T-helper 1 cell (primary cell): ENCODE results near the gene SCYGR6.
"Not testable (repeated sequence)": the region's sequence is repeated elsewhere in the genome, so short reads cannot be mapped to it uniquely, and the experiment has no call there.

ENCODE experiments used
- DNase-seq, 5 donors: peaks; one replicate each; pipeline ENCODE4 v3.0.0-alpha.2; 2012 to 2020
- total RNA-seq, 4 donors: gene quantifications; one replicate each; lab custom pipeline; 2026; lab: John Stamatoyannopoulos, UW

The SCYGR6 gene, protein sequence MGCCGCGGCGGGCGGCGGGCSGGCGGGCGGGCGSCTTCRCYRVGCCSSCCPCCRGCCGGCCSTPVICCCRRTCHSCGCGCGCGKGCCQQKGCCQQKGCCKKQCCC
- 0 reads per million in 4 donors for total RNA-seq

DNA sequence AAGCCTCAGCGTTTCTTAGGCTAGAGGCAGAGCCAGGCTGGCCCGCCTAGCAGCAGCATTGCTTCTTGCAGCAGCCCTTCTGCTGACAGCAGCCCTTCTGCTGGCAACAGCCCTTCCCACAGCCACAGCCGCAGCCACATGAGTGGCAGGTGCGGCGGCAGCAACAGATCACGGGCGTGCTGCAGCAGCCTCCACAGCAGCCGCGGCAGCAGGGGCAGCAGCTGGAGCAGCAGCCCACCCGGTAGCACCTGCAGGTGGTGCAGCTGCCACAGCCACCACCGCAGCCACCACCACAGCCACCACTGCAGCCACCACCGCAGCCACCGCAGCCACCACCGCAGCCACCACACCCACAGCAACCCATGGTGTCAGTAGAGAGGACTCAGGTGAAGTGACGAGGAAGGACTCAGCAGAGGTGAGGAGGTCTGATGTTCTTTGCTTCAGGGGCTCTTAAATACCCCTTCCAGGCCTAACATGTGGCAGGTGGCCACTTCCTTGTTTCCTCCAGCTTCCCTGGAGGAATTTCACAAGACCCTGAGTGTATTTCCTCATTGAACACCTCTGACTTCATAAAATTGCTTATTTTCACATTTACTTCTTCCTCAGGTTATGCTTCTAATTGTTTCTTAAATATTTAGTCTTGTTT is at the start of gene SCYGR6:
TSS of gene SCYGR6 (minus strand) at position 364 of the 646 bp plus-strand sequence. CDS start at position 364, 0 bp downstream.
- DNase-seq, result no peak

DNA sequence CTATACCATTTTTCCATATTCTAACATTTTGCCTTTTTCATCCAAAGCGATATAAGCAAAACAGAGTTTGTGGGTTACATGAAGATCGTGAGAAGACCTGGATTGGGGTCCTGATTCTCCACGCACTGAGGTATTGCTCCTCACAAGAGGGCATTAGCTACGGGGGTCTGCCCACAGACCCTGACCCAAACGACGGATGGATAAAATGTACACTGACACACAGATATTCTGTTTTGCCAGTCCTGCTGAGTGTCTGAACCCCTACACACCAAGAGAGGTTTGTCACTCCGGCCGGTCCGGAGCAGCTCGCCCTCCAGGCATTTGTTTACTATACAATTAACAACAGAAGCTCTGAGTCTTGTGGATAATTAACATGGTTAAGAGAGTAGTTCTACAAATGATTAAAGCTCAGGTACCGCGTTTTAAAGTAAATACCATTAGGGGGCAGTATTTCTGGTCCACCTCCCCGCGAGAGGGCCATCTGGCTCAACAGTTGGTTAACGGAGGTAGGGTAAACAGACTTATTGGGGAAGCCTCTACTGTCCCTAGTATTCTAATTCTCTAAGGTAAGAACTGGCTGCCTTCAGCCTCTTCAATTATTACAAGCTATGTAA is 49.6 kb upstream of the SCYGR6 start:
- no peak for DNase-seq

DNA sequence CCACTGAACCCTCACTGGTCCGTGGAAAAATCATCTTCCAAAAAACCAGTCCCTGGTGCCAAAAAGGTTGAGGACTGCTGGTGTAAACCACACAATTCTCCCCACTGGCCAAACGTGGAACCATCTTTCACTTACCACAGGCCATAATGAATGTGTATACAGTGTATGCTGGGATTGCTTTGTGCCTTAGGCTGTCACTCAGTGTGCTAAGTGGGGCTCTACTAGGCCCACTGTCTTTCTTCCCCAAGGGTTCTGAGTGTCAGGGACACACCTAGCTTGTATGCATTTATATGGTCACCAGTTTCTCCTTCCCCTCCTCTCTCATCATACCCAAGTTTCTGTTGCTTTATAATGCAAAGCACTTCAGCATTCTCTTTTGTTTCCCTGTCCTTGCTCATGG is 48.4 kb upstream of the SCYGR6 start:
- DNase-seq, result no peak

DNA sequence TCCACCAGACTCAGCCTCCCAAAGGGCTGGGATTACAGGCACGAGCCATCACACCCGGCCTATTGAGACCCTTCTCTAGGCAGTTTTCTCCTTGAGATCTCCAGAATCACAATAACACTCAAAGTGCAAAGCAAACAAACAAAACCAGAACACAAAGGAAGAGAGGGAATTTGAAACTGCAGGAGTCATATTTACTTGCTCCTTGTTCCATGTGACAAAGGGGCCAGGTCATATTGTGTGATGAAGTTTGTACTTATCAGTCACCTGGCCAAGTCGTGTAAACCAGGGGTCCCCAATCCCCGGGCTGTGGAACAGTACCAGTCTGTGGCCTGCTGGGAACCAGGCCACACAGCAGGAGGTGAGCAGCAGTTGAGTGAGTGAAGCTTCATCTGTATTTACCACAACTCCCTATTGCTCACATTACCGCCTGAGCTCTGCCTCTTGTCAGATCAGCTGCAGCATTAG is 47.7 kb upstream of the SCYGR6 start:
- no peak for DNase-seq

DNA sequence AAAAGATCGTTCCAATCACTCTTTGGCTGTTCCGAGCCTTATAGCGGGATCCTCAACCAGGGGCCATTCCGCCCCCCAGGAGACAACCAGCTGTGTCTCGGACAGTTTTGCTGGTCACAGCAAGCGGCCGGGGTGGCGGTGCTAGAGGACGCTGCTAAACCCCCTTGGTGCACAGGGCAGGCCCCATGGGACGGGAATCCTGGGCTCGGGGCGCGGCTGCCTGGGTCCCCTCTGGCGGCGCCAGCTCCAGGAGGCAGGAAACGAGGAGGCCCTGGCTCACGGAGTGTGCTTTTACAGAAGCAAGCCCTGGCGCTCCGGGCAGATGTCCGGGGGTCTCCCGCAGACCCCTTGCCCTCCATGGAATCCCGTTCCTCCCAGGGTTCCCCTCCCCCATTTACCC is 43.3 kb upstream of the SCYGR6 start:
- no peak for DNase-seq

DNA sequence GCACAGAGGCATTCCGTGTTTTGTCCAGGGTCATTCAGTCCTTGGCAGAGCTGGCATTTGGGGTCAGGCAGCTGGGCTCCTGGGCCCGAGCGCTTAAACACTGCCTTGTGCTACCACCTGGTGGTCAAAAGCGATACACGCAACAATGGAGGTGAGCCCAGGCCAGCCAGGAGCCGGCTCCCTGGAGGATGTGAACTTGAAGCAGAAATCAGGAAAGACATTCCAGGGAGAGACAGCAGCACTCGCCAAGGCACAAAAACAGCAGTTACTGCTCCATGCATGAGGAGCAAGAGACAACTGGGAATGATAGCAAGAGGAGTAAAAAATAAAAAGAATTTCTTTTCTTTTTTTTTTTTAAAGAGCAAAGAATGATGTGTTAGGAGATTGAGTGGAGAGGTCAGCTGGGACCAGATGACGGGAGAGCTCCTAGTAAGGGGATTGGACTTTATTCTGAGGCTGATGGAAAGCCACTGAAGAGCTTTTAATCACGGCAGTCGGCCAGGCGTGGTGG is 41.9 kb upstream of the SCYGR6 start:
- DNase-seq, result peak; percentile 11 to 39 (median 33)

DNA sequence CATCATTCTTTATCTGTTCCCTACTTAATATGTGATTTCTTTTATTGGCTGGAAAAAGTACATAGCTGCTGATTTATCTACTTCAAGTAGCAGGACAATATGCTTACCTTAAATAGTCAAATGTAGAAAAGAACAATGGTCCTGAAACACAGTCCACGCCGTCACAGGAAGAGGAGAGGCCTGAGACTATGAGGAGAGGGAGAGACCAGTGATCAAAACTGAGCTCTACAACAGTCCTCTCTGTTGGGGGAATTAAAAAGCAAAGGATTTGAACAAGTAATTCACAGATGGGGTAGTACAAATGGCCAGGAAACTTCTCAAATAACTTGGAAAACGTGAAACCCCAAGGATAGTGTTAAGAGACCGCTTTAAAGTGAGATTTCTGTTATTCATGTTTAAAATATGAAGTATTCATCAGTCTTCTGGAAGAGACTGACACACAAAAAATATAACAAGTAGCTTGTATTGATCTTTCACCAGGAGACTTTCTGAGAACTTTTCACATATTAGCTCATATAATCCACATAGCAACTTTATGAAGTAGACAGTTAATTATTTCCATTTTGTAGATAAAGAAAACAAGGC is 41.3 kb upstream of the SCYGR6 start:
- DNase-seq, result no peak

DNA sequence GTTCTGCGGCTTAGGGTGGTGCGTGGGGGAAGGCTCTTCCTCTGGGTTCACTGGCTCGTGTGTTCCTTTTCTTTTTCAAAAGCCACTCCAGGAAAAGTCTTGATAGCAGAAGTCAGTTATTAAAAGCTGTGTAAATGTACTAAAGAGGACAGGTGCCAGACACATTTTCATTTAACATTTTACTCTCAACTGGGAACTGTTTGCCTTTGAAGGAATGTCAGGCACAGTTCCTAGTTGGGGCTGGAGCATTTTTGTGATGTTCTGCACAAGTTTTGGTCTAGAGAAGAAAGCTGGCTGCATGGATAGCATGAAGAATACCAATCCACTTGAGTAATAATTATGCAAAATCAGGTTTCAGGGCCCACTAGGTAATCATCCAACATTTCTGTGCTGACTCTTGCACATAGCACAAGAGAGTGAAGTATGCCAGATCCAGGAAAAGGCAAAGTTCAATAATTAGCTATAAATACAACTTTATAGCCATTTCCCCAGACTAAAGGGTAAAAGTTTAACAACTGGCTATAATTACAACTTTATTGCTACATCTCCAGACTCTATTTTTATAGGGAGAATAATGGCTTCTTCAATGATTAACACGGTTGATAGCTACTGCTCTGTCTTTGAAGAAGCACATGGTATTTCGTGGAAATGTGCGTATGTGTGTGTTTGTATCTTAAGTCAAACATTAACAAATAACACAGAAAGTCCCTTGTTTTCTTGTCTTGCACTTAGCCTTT is 37.4 kb upstream of the SCYGR6 start:
- DNase-seq, result no peak

DNA sequence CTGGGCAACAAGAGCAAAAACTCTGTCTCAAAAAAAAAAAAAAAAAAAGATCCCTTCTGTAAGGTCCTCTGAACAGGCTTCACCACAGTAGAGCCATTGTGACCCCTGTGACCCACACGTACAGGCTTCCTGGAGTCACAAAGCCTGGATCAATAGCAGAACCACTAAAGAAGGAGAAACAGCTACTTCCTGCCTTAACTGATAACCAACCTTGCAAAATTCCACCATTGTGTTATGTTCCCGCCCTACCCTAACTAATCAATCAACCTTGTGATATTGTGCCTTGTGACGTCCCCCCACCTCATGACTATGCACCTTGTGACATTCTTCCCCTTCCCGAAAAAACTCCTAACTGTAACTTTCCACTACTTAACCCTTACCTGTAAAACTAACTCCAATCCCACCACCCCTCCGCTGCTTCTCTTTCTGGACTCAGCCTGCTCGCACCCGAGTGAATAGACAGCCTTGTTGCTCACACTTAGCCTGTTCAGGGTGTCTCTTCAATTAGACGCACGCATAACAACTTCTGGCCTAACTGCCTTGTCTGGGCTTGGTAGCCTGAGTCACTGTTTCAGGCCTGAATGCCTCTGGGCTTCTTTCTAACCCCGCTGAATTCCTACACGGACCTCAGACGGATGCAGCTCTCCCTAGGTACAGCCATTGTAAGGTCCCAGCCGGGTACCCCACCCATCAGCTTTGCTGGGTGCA is 35.0 kb upstream of the SCYGR6 start:
- no peak for DNase-seq

DNA sequence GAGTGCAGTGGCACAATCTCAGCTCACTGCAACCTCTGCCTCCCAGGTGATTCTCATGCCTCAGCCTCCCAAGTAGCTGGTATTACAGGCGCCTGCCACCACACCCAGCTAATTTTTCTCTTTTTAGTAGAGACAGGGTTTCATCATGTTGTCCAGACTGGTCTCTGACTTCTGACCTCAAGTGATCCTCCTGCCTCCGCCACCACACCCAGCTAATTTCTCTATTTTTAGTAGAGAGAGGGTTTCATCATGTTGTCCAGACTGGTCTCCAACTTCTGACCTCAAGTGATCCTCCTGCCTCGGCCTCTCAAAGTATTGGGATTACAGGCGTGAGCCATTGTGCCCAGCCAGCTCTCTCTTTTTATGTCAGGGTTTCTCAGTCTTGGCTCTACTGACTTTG is 31.7 kb upstream of the SCYGR6 start:
- DNase-seq, result not testable (repeated sequence)

DNA sequence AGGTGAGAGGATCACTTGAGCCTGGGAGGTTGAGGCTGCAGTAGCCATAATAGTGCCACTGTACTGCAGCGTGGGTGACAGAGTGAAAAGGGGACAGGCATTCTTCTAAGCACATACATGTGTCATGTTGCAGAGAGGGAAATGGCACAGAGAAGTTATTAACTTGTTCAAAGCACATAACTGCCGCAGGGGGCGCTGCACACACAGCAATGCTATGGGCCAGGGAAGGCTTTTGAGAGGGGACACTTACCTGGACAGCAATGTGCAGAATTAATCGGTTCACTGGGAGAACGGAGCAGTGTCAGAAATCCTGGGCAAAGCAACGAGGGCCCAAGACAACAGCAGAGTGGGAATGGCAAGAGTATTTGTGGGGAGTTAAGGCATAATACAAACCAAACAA is 23.5 kb upstream of the SCYGR6 start:
- no peak for DNase-seq

DNA sequence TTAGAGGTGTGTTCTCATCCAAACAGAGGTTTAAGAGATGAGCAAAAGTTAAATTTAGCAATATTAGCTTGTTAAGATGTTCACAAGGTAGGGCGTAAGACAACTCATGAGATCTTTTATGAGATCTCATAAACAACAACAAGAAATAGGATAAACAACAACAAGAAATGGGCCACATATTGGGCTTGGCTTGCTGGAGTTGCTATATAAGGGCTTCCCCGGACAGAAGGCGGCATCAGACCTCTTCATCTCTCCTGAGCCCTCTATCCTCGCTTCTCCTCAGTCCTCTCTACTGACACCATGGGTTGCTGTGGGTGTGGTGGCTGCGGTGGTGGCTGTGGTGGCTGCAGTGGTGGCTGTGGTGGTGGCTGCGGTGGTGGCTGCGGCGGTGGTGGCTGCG is 21.0 kb upstream of the SCYGR6 start, which contains the start of gene SCYGR8:
TSS of gene SCYGR8 (plus strand) at position 301 of the 400 bp plus-strand sequence. CDS start at position 301, 0 bp downstream.
- no peak for DNase-seq

DNA sequence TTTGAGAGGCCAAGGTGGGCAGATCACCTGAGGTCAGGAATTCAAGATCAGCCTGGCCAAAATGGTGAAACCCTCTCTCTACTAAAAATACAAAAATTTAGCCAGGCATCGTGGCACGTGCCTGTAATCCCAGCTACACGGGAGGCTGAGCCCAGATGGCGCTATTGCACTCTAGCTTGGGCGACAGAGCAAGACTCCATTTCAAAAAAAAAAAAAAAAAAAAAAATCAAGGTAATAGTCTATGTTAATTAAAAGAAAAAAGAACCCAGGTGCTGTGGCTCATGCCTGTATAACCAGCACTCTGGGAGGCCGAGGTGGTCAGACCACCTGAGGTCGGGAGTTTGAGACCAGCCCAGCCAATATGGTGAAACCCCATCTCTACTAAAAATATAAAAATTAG is 16.1 kb upstream of the SCYGR6 start:
- not testable (repeated sequence) for DNase-seq

DNA sequence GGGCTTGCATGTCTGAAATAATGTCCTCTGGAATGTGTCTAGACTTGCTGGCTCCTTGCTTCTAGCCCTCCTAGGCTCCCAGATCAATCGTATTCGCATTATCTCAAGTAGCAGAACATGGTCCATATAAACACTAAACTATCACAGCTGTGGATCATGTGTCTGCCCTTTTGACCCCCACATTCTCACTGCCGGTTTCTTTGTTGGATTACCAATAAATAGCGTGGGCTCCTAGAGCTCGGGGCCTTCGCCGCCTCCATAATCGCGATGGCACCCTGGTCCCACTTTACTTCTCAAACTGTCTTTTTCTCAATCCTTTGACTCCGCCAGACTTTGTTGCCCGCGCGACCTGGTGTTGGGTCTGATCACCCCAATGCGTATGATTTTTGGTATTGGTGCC is 14.8 kb upstream of the SCYGR6 start:
- no peak for DNase-seq

DNA sequence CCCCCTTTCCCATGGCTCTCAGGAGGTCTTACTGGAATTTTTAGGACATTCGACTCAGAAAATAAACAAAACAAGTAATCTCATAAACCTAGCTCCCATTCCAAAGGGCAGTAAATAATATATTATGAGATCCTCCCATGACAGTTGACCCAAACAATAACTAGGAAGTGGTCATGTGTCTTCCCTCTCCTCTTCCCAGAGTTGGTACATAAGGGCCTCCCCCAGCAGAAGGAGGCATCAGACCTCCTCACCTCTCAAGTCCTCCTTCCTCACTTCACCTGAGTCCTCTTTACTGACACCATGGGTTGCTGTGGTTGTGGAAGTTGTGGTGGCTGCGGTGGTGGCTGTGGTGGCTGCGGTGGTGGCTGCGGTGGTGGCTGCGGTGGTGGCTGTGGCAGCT is 3.5 kb upstream of the SCYGR6 start, which contains the start of gene SCYGR7:
TSS of gene SCYGR7 (plus strand) at position 301 of the 400 bp plus-strand sequence. CDS start at position 301, 0 bp downstream.
- no peak for DNase-seq

DNA sequence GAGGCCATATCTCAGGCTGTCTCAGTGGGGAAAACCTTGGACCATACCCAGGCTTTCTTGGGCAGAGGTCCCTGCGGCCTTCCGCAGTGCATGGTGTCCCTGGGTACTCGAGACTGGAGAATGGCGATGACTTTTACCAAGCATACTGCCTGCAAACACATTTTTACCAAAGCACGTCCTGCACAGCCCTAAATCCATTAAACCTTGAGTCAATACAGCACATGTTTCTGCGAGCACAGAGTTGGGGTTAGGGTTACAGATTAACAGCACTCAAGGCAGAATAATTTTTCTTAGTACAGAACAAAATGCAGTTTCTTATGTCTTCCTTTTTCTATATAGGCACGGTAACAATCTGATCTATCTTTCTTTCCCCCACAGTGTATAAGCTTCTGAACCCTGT is 1.7 kb downstream of the SCYGR6 start:
- not testable (repeated sequence) for DNase-seq

DNA sequence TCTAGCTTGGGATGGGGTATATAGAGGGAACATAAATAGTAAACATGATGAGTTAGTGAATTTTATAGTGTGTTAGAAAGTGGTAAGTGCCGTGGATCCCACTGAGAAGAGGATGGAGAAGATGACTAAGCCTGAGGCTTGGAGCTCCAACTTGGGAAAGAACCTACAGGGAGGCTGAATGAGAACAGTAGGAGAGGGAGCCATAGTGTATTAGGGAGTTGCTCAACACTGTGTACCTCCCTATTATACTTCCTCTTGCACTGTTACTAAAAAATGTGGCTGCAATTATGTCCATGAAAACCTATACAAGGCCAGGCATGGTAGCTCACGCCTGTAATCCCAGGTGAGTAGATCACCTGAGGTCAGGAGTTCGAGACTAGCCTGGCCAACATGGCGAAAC is 3.9 kb downstream of the SCYGR6 start:
- no peak for DNase-seq

DNA sequence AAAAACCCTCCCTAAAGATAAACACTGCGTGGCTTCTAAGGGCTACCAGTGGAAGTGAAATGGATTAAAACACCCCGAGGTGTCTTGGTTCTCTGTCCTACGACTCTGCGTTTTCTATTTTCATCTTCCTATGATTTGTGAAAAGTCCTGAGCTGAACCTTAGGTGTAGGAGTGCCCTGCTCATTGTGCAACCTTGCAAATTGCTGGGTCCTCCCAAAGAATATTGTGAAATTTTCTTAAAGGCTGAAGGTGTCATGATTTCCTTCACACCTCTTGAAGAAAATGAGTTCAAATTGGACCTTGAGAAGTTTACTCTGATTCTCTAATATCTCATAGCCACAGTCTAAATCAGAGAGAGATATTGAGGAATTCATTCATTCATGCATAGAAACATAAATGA is 4.9 kb downstream of the SCYGR6 start:
- no peak for DNase-seq

DNA sequence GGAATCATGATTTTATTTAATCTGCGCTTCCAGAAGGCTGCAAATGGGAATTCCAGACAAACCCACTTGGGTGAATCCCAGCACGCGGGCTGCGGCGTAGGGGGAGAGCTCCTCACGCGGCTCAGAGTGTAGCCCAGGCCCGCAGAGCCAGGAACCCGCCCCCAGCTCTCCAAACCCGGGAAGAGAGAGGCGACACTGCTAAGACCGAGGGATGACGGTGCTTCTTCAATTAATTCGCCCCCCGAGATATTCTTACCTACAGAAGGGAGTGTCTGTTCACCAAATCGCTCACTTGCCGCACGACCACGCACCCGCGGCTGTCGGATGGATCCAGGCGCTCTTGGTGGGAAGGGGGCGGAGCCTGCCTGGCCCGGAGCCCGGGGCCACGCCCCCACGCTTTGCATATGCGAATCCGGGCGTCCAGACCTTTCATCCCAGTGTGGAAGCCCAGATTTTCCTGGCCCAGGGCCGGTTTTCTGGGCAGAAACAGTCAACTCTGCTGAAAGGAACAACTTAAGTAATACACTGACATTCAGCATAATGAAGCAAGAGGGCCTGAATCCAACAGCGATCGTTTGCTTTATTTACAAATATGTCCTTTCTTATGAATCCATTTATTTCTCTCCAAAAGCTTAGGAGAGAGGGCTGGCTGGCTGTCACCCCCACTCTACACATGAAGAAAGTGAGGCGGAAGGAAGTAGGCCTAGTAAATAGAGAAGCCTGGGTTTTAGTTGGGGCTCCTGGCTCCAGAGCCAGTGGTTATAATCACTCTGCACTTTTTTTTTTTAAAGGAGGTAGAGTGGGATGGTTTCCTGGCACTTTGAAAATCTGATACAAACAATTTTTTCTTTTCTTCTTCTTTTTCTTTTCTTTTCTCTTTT is 6.6 kb downstream of the SCYGR6 start, which contains the start of gene SLC19A3:
TSS of gene SLC19A3 (minus strand) at position 342 of the 881 bp plus-strand sequence. CDS start 15,710 bp downstream, outside the sequence.
- no peak for DNase-seq

DNA sequence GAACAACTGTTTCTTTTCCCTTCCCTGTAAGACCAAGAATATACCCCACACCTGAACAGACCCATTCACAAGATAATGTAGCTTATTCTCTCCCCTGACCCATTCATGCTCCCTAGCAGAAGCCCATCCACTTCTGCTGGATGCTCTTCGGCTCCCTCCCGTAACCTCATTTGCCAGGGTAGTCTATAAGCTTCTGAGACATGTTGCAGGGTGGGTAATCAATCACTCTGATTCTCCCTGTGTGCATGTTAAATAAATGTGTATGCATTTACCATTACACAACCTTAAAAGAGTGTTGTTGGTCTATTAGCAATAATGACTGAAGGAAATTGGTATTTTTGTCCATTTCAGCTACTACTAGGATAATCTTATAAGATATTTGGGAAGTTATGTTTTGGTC is 8.1 kb downstream of the SCYGR6 start:
- no peak for DNase-seq

DNA sequence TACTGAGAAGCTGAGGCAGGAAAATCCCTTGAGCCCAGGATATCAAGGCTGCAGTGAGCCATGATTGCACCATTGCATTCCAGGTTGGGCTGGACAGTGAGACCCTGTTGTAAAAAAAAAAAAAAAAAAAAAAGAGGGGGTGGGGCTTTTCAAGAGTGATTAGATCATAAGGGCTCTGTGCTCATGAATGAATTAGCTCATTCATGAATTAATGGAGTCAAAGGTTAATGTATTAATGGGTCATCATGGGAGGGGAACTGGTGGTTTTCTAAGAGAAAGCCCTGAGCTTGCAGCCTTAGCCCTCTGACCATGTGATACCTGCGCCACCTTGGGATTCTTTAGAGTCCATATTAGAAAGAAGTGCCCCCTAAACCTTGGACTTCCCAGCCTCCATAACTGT is 11.3 kb downstream of the SCYGR6 start:
- no peak for DNase-seq
